Lower leg skin (tissue), 4 donors: Measurements from ENCODE around the gene ESPL1. TPM values are rescaled to one million over a fixed set of nuclear protein-coding genes. Genes with fewer than 3 reads are reported as not detected.

Experiments used
- DNase-seq, 2 donors: peaks; one replicate each; pipeline ENCODE4 v3.0.0-alpha.2; 2019; ENCODE audit warnings: low spot score in 2 of 2
- H3K4me3 ChIP-seq: fragments of 200-600 bp; sonication (generic); 2 replicates; pipeline ENCODE4 v1.5.1; 2017; ENCODE audit warnings: mild to moderate bottlenecking, low read depth; ENCODE audit not compliant: poor library complexity, severe bottlenecking
- POLR2A ChIP-seq, 2 donors: fragments of 450-650 bp; IDR thresholded peaks; one replicate each; pipeline ENCODE4 v1.6.1; 2016 to 2017; ENCODE audit warnings: antibody characterized with exemption in 2 of 2, mild to moderate bottlenecking in 1 of 2, moderate library complexity in 1 of 2
- WGBS, 2 donors: methylation state at CpG; one replicate each; pipeline ENCODE4 v1.1.5; 2018; 5-methylcytosine and 5-hydroxymethylcytosine counted together
- intact Hi-C: fragments of 100-400 bp; cut with DNase I; formaldehyde crosslinking; loops from one replicate; pipeline ENCODE4 v1.15.0; 2023; ENCODE audit warnings: low total_unique reads
- total RNA-seq, 4 donors: library from RNA; depleted of rRNA; stranded (reverse); fragments of >200 nt; gene quantifications; one replicate each; pipeline ENCODE4 v1.1.0, GENCODE V29; 2016
- TF ChIP-seq, protein P1 (sequence below), 3 donors: fragments of 450-650 bp; IDR thresholded peaks; one replicate each; pipeline ENCODE4 v1.5.1; 2016; ENCODE audit warnings: antibody characterized with exemption in 3 of 3, mild to moderate bottlenecking in 3 of 3, moderate library complexity in 2 of 3

Gene ESPL1
- total RNA-seq, 4 donors from 2014 or later, result 4.7 to 13.6 (median 5.8) TPM

DNA sequence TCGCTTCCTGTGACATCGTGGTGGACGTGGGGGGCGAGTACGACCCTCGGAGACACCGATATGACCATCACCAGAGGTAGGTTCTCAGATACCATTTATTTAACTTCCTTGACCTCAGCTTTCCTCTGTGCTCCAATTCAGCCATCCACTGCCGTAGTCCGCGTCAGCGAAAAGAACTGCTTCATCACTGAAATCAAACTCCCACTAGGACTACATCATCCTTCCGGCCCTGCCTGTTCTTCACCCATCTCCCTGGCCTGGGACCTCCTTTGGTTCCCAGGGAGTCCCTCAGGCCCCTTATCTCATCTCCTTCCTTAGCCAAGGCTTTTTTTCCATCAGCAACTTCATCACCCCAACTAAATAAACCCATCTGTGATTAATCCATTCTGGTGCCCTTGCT, 32.1 kb downstream of the ESPL1 start:
- H3K4me3 ChIP-seq, result peak overlapping the region; percentile 64
- TF ChIP-seq, protein P1, sequence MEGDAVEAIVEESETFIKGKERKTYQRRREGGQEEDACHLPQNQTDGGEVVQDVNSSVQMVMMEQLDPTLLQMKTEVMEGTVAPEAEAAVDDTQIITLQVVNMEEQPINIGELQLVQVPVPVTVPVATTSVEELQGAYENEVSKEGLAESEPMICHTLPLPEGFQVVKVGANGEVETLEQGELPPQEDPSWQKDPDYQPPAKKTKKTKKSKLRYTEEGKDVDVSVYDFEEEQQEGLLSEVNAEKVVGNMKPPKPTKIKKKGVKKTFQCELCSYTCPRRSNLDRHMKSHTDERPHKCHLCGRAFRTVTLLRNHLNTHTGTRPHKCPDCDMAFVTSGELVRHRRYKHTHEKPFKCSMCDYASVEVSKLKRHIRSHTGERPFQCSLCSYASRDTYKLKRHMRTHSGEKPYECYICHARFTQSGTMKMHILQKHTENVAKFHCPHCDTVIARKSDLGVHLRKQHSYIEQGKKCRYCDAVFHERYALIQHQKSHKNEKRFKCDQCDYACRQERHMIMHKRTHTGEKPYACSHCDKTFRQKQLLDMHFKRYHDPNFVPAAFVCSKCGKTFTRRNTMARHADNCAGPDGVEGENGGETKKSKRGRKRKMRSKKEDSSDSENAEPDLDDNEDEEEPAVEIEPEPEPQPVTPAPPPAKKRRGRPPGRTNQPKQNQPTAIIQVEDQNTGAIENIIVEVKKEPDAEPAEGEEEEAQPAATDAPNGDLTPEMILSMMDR (IDR thresholded peaks at IDR 0.05), result no peak
- no peak for TF ChIP-seq POLR2A (IDR thresholded peaks at IDR 0.05)
- intact Hi-C loops, result no loop called here
- WGBS, 2 donors, result 1 to 6% methylated on average over 12 of the region's 12 CpGs
- no peak for DNase-seq

DNA sequence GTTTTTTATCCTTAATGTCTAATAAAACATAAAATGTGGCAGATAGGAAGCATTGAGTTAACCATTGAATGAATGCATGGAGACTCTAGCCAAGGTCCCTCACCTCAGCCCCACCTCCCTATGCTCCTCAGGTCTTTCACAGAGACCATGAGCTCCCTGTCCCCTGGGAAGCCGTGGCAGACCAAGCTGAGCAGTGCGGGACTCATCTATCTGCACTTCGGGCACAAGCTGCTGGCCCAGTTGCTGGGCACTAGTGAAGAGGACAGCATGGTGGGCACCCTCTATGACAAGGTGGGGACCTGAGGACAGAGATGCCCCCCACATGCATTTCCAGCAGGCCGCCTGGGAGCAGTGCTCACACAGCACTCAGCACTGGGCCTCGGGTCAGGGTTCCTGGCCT, 34.8 kb downstream of the ESPL1 start:
- no peak overlapping the region for H3K4me3 ChIP-seq
- DNase-seq, result no peak
- intact Hi-C loops, result no loop called here
- no peak for TF ChIP-seq POLR2A (IDR thresholded peaks at IDR 0.05)
- TF ChIP-seq, protein P1 (IDR thresholded peaks at IDR 0.05), result no peak
- WGBS, 2 donors, result 87 to 92% methylated on average over 5 of the region's 5 CpGs

DNA sequence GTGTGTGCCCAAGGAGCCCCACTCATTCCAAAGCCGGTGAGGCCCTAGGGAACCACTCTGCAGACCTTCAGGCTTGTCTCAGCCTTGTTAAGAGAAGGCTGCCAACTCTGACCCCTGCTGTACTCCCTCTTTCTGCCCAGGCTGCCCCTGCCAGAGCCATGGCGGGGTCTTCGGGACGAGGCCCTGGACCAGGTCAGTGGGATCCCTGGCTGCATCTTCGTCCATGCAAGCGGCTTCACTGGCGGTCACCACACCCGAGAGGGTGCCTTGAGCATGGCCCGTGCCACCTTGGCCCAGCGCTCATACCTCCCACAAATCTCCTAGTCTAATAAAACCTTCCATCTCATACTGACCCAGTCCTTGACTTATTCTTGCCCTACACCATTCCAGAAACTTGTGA, 38.7 kb downstream of the ESPL1 start:
- WGBS, 2 donors, result 93 to 95% methylated on average over 10 of the region's 10 CpGs

DNA sequence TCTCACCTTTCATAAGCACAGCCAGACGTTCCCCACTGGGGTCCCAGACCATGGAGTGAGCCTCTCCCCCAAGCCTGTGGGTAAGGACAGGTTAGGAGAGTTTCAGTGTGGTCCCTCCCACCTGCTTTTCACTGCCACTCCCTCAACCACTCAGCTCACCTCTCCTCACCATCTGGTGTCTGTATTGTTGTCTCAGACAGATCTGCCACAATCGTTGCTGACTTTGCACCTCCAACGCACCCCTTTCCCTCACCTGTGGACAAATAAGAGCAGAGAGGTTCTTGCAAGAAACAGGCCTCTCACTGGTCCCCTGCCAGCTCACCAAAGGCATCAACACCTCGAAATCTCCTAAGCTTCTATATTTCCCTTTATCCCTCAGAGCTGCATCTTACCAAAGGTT, 40.2 kb downstream of the ESPL1 start:
- intact Hi-C loops, result no loop called here
- TF ChIP-seq, protein P1 (IDR thresholded peaks at IDR 0.05), result no peak
- TF ChIP-seq POLR2A (IDR thresholded peaks at IDR 0.05), result no peak
- whole genome bisulfite sequencing, 2 donors, result 68 to 86% methylated on average over 4 of the region's 4 CpGs
- no peak overlapping the region for H3K4me3 ChIP-seq
- DNase-seq, result no peak

More for the DNA sequence above, 38.7 kb downstream of the ESPL1 start:
- no peak overlapping the region for H3K4me3 ChIP-seq
- intact Hi-C loops, result no loop called here
- no peak for TF ChIP-seq POLR2A (IDR thresholded peaks at IDR 0.05)
- TF ChIP-seq, protein P1 (IDR thresholded peaks at IDR 0.05), result no peak
- no peak for DNase-seq

DNA sequence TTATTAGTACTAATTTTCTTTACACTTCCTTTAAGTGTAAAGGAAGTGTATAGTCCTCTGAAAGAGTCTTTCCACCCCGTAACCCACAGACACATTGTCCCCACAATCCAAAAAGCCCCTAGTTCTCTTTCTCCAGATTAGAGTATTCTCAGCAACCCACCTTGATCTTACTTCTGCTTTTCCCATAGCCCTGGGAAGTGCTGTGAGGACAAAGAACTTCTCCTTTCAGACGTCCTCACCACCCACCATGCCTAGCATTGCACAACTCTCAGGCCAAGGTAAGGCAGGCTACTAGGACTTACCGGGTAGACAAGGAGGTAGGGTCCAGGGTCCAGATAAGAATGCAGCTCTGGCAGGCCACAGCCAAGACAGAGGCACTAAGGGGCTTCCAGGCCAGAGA, 45.9 kb downstream of the ESPL1 start:
- intact Hi-C loops, result no loop called here
- WGBS, 2 donors, result 88 to 96% methylated on average over 2 of the region's 3 CpGs
- no peak for DNase-seq
- H3K4me3 ChIP-seq, result no peak overlapping the region
- TF ChIP-seq, protein P1 (IDR thresholded peaks at IDR 0.05), result no peak
- TF ChIP-seq POLR2A (IDR thresholded peaks at IDR 0.05), result no peak
